IMR-90 (cell line): ENCODE measurements around the gene PCSK2. TPM values are rescaled to one million over a fixed set of nuclear protein-coding genes. Genes with fewer than 3 reads are reported as not detected.

Source experiments
- ATAC-seq: fragments of 200-7000 bp; cut with Tn5 transposase; 2 replicates; pipeline ENCODE4 v1.9.1; 2020; ENCODE audit warnings: low read depth, mild to moderate bottlenecking, moderate library complexity
- BruUV-seq: library from RNA; stranded (reverse); fragments of 400-500 nt; replicated peaks from 2 replicates; lab custom pipeline; 2021; lab: Mats Ljungman, UMichigan
- CTCF ChIA-PET: fragments of 300-600 bp; formaldehyde crosslinking; extraction: SDS; loops from one replicate; lab custom pipeline; 2021; ENCODE audit warnings: antibody characterized with exemption; lab: Yijun Ruan, JAX
- POLR2A ChIA-PET: fragments of 300-600 bp; sonication (Branson Sonifier 250); formaldehyde crosslinking; loops from one replicate; lab custom pipeline; 2022; ENCODE audit warnings: antibody characterized with exemption; ENCODE audit not compliant: unreplicated experiment; lab: Charles Lee
- DNase-seq: peaks from one replicate; pipeline ENCODE4 v3.0.0; 2013
- H2AFZ ChIP-seq: replicated peaks from 2 replicates; pipeline ENCODE3; 2013; ENCODE audit warnings: low read length, mild to moderate bottlenecking; ENCODE audit not compliant: poor library complexity
- H2AK5ac ChIP-seq: 2 replicates; pipeline ENCODE4 v1.6.1; 2013; ENCODE audit warnings: low read depth, low read length, inconsistent platforms
- H2AK9ac ChIP-seq: replicated peaks from 2 replicates; pipeline ENCODE3; 2013; ENCODE audit warnings: mild to moderate bottlenecking, low read depth, low read length, moderate library complexity; ENCODE audit not compliant: poor library complexity
- H2BK120ac ChIP-seq: 2 replicates; pipeline ENCODE4 v1.6.1; 2013; ENCODE audit warnings: low read depth, low read length, inconsistent platforms
- H2BK15ac ChIP-seq: 3 replicates; pipeline ENCODE4 v1.6.1; 2013; ENCODE audit warnings: low read depth, low read length, inconsistent platforms
- H2BK20ac ChIP-seq: 2 replicates; pipeline ENCODE4 v1.6.1; 2013; ENCODE audit warnings: low read depth, mild to moderate bottlenecking, inconsistent platforms, low read length, moderate library complexity
- H2BK5ac ChIP-seq: 2 replicates; pipeline ENCODE4 v1.6.1; 2013; ENCODE audit warnings: mild to moderate bottlenecking, low read depth, low read length, inconsistent platforms; ENCODE audit not compliant: poor library complexity, severe bottlenecking
- H3K14ac ChIP-seq: replicated peaks from 2 replicates; pipeline ENCODE4 v1.6.1; 2013; ENCODE audit warnings: low read depth, low read length, inconsistent platforms
- H3K18ac ChIP-seq: 2 replicates; pipeline ENCODE4 v1.6.1; 2013; ENCODE audit warnings: low read depth, low read length, control low read depth
- H3K23ac ChIP-seq: 2 replicates; pipeline ENCODE4 v1.6.1; 2013; ENCODE audit warnings: low read depth, low read length, inconsistent platforms
- H3K27ac ChIP-seq: 2 replicates; pipeline ENCODE4 v1.5.1; 2013; ENCODE audit warnings: mild to moderate bottlenecking, control low read depth, low read length; ENCODE audit not compliant: insufficient read depth
- H3K27me3 ChIP-seq: 2 replicates; pipeline ENCODE4 v1.6.1; 2013; ENCODE audit warnings: low read length; ENCODE audit not compliant: control insufficient read depth, insufficient read depth
- H3K36me3 ChIP-seq: 2 replicates; pipeline ENCODE4 v1.6.1; 2013; ENCODE audit warnings: low read length, mixed read lengths; ENCODE audit not compliant: control insufficient read depth, insufficient read depth
- H3K4ac ChIP-seq: 2 replicates; pipeline ENCODE4 v1.6.1; 2013; ENCODE audit warnings: low read depth, low read length, inconsistent platforms
- H3K4me1 ChIP-seq: 2 replicates; pipeline ENCODE4 v1.6.1; 2013; ENCODE audit warnings: low read length, mixed read lengths; ENCODE audit not compliant: control insufficient read depth, insufficient read depth
- H3K4me2 ChIP-seq: 2 replicates; pipeline ENCODE4 v1.6.1; 2013; ENCODE audit warnings: low read depth, mild to moderate bottlenecking, control low read depth, low read length, moderate library complexity
- H3K4me3 ChIP-seq: 2 replicates; pipeline ENCODE4 v1.5.1; 2013; ENCODE audit warnings: low read depth, mild to moderate bottlenecking, control low read depth, low read length, moderate library complexity; ENCODE audit not compliant: insufficient read depth
- H3K56ac ChIP-seq: 2 replicates; pipeline ENCODE4 v1.6.1; 2013; ENCODE audit warnings: low read length, inconsistent platforms; ENCODE audit not compliant: insufficient read depth; ENCODE audit errors: extremely low read depth
- H3K79me1 ChIP-seq, 2 experiments: 2 replicates each; pipeline ENCODE4 v1.6.1; 2013; ENCODE audit warnings: low read length in 2 of 2, inconsistent platforms in 1 of 2, low read depth in 1 of 2
- H3K9ac ChIP-seq: 2 replicates; pipeline ENCODE4 v1.6.1; 2013; ENCODE audit warnings: low read depth, low read length, control low read depth
- H3K9me1 ChIP-seq: 2 replicates; pipeline ENCODE4 v1.6.1; 2013; ENCODE audit warnings: low read length, inconsistent platforms; ENCODE audit not compliant: insufficient read depth
- H3K9me3 ChIP-seq: 2 replicates; pipeline ENCODE4 v1.6.1; 2013; ENCODE audit warnings: low read length; ENCODE audit not compliant: control insufficient read depth, insufficient read depth
- H4K20me1 ChIP-seq: 2 replicates; pipeline ENCODE4 v1.6.1; 2013; ENCODE audit warnings: low read length, inconsistent platforms; ENCODE audit not compliant: insufficient read depth
- H4K5ac ChIP-seq: 2 replicates; pipeline ENCODE4 v1.6.1; 2013; ENCODE audit warnings: mild to moderate bottlenecking, low read depth, low read length, control low read depth
- H4K8ac ChIP-seq, 2 experiments: 2 replicates each; pipeline ENCODE4 v1.6.1; 2013; ENCODE audit warnings: low read depth in 2 of 2, low read length in 2 of 2, control low read depth in 1 of 2, inconsistent platforms in 1 of 2
- H4K91ac ChIP-seq: 2 replicates; pipeline ENCODE4 v1.6.1; 2013; ENCODE audit warnings: low read depth, low read length, inconsistent platforms; ENCODE audit not compliant: insufficient read depth
- CHD1 ChIP-seq: IDR thresholded peaks from 2 replicates; pipeline ENCODE4 v1.6.1; 2012; ENCODE audit warnings: low read depth, low read length, improper control_type of control experiment
- MAFK ChIP-seq: IDR thresholded peaks from 2 replicates; pipeline ENCODE4 v1.6.1; 2012; ENCODE audit warnings: low read depth, low read length, improper control_type of control experiment
- MAZ ChIP-seq: IDR thresholded peaks from 2 replicates; pipeline ENCODE4 v1.6.1; 2012; ENCODE audit warnings: low read depth, mild to moderate bottlenecking, low read length, improper control_type of control experiment, moderate library complexity, borderline replicate concordance
- MXI1 ChIP-seq: IDR thresholded peaks from 2 replicates; pipeline ENCODE4 v1.6.1; 2012; ENCODE audit warnings: low read depth, mild to moderate bottlenecking, low read length, moderate library complexity, borderline replicate concordance
- NFE2L2 ChIP-seq: fragments of 150-350 bp; IDR thresholded peaks from 2 replicates; pipeline ENCODE4 v1.6.1; 2016; ENCODE audit warnings: low read depth, mild to moderate bottlenecking, low read length
- POLR2A ChIP-seq: IDR thresholded peaks from 2 replicates; pipeline ENCODE4 v1.6.1; 2012; ENCODE audit warnings: mild to moderate bottlenecking, low read depth, low read length
- RAD21 ChIP-seq: IDR thresholded peaks from 2 replicates; pipeline ENCODE4 v1.6.1; 2012; ENCODE audit warnings: low read length, improper control_type of control experiment
- RFX5 ChIP-seq: IDR thresholded peaks from 2 replicates; pipeline ENCODE4 v1.8.0; 2012; ENCODE audit warnings: low read depth, mild to moderate bottlenecking, low read length, moderate library complexity
- SMC3 ChIP-seq: fragments of 150-350 bp; IDR thresholded peaks from 2 replicates; pipeline ENCODE4 v1.6.1; 2016; ENCODE audit warnings: low read depth, mild to moderate bottlenecking, antibody characterized with exemption, low read length, moderate library complexity
- WGBS, 2 experiments: methylation state at CpG; one replicate each; pipeline versions ENCODE4 v1.1.5 to v1.1.7; 2013; ENCODE audit warnings: missing lambda C conversion rate in 2 of 2; ENCODE audit not compliant: insufficient read length in 1 of 2; ENCODE audit errors: extremely low coverage in 2 of 2; 5-methylcytosine and 5-hydroxymethylcytosine counted together
- dilution Hi-C: fragments of 300-500 bp; cut with HindIII; formaldehyde crosslinking; loops from one replicate; pipeline ENCODE4 v1.14.3; 2018; ENCODE audit warnings: low sequenced_read_pairs; ENCODE audit not compliant: unreplicated experiment
- in situ Hi-C: fragments of 300-500 bp; cut with MboI; formaldehyde crosslinking; loops from 3 replicates; pipeline ENCODE4 v1.14.3; 2019; ENCODE audit warnings: low sequenced_read_pairs, inconsistent platforms, mixed read lengths
- intact Hi-C: fragments of 100-400 bp; cut with micrococcal nuclease; formaldehyde crosslinking; loops from 2 replicates; pipeline ENCODE4 v1.10.0; 2022
- polyA plus RNA-seq, 3 experiments: library from polyadenylated mRNA; depleted of rRNA; stranded (reverse); fragments of >200 nt; gene quantifications; 2 replicates each; pipeline ENCODE4 v1.2.3, GENCODE V29; 2012; ENCODE audit warnings: low replicate concordance in 1 of 3
- total RNA-seq: library from RNA; depleted of rRNA; stranded (reverse); fragments of >200 nt; gene quantifications from 2 replicates; pipeline ENCODE4 v1.2.3, GENCODE V29; 2012
- TF ChIP-seq, protein P1 (sequence below): fragments of 150-350 bp; IDR thresholded peaks from 2 replicates; pipeline ENCODE4 v1.6.1; 2017; ENCODE audit warnings: mild to moderate bottlenecking, antibody characterized with exemption, low read length, low read depth
- TF ChIP-seq, protein P2 (sequence below): fragments of 150-350 bp; IDR thresholded peaks from 2 replicates; pipeline ENCODE4 v1.6.1; 2016; ENCODE audit warnings: low read depth, mild to moderate bottlenecking, low read length, moderate library complexity, borderline replicate concordance

The PCSK2 gene
- total and polyA plus RNA-seq, 2 of the 4 experiments (the other 2 are of a cell fraction) = not detected

- no peak overlapping the region for H3K14ac ChIP-seq
- ATAC-seq (no peak), DNase-seq (no peak)
- no peak overlapping the region for H2BK120ac ChIP-seq
- no peak overlapping the region for H3K18ac ChIP-seq
- no peak overlapping the region for H4K91ac ChIP-seq
- H2AFZ ChIP-seq = no peak overlapping the region
- H3K4ac ChIP-seq = no peak overlapping the region
- 90% methylated on average over 2 of the region's 8 CpGs; no CpG with 5 or more reads in 1 of the 2 experiments for WGBS, 2 experiments
- H2AK9ac ChIP-seq = no peak overlapping the region
- H3K9me3 ChIP-seq = no peaks in the 10 kb centered on the region
- no peak overlapping the region for H2BK15ac ChIP-seq
- CTCF ChIA-PET = no interaction called here
- intact Hi-C loops = no loop called here
- no peak overlapping the region for H2BK20ac ChIP-seq
- no peak overlapping the region for H4K8ac ChIP-seq
- no peak overlapping the region for H3K9ac ChIP-seq
- no peak overlapping the region for H3K23ac ChIP-seq
- H3K4me1 ChIP-seq = no peaks in the 10 kb centered on the region
- no peak overlapping the region for H4K5ac ChIP-seq
- H3K27me3 ChIP-seq = peaks cover 13% of the 10 kb centered on the region; the same call in 1 of the 2 replicates
- no peaks in the 10 kb centered on the region for H3K79me1 ChIP-seq
- H4K20me1 ChIP-seq = no peaks in the 10 kb centered on the region
- no peak overlapping the region for H2BK5ac ChIP-seq
- TF ChIP-seq, protein P1, sequence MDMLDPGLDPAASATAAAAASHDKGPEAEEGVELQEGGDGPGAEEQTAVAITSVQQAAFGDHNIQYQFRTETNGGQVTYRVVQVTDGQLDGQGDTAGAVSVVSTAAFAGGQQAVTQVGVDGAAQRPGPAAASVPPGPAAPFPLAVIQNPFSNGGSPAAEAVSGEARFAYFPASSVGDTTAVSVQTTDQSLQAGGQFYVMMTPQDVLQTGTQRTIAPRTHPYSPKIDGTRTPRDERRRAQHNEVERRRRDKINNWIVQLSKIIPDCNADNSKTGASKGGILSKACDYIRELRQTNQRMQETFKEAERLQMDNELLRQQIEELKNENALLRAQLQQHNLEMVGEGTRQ = no peak
- no peak for TF ChIP-seq NFE2L2
- TF ChIP-seq RFX5 = no peak
- TF ChIP-seq POLR2A = no peak
- no peak for TF ChIP-seq MAFK
- TF ChIP-seq CHD1 = no peak
- no peak for TF ChIP-seq MXI1
- TF ChIP-seq MAZ = no peak
- TF ChIP-seq RAD21 = no peak
- TF ChIP-seq SMC3 = no peak
- TF ChIP-seq, protein P2, sequence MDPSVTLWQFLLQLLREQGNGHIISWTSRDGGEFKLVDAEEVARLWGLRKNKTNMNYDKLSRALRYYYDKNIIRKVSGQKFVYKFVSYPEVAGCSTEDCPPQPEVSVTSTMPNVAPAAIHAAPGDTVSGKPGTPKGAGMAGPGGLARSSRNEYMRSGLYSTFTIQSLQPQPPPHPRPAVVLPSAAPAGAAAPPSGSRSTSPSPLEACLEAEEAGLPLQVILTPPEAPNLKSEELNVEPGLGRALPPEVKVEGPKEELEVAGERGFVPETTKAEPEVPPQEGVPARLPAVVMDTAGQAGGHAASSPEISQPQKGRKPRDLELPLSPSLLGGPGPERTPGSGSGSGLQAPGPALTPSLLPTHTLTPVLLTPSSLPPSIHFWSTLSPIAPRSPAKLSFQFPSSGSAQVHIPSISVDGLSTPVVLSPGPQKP = no peak
- H3K4me3 ChIP-seq = no peak overlapping the region
- POLR2A ChIA-PET = no interaction called here
- no peaks in the 10 kb centered on the region for H3K36me3 ChIP-seq
- no peak overlapping the region for H3K4me2 ChIP-seq
- H2AK5ac ChIP-seq = no peak overlapping the region
- no peak overlapping the region for H3K56ac ChIP-seq
- no peak overlapping the region for H3K27ac ChIP-seq
- dilution Hi-C loops = no loop called here
- no peaks in the 10 kb centered on the region for H3K9me1 ChIP-seq
- BruUV-seq = no TSS peak
- in situ Hi-C loops = no loop called here
Measured at GRCh38 chr20:17456279-17456678, 229.4 kb downstream of the PCSK2 start.
